Gastrocnemius medialis (tissue), 4 donors: ENCODE data around the gene RNF144A.

Experiments used
- CTCF ChIP-seq, 5 experiments: fragments of 450-650 bp in 3 of 5; fragments of 200-600 bp in 2 of 5; sonication (generic) in 2 of 5; IDR thresholded peaks in 4 of 5; conservative IDR thresholded peaks in 1 of 5; 1 replicate in 4 of 5; 2 replicates in 1 of 5; pipeline ENCODE4 v1.5.1; 2016 to 2019; ENCODE audit warnings: antibody characterized with exemption in 5 of 5, mild to moderate bottlenecking in 3 of 5, moderate library complexity in 3 of 5
- POLR2A ChIP-seq, 2 donors: fragments of 450-650 bp; IDR thresholded peaks; one replicate each; pipeline ENCODE4 v1.6.1; 2017; ENCODE audit warnings: antibody characterized with exemption in 2 of 2, mild to moderate bottlenecking in 2 of 2, moderate library complexity in 2 of 2

GRCh38 chr2:6905668-6906067, 11.5 kb upstream of the RNF144A start:
- TF ChIP-seq CTCF (IDR thresholded peaks at IDR 0.05 in 4 of 5, conservative IDR thresholded peaks at IDR 0.05 in 1 of 5), result no peak
- no peak for TF ChIP-seq POLR2A (IDR thresholded peaks at IDR 0.05)
